Superior temporal gyrus (tissue), 1 donor: Measurements from ENCODE around the gene TMC5.
"Not testable (repeated sequence)": the region's sequence is repeated elsewhere in the genome, so short reads cannot be mapped to it uniquely, and the experiment has no call there.

Experiments
- DNase-seq: peaks from one replicate; pipeline ENCODE4 v3.0.0-alpha.2; 2016; ENCODE audit errors: extremely low spot score

TMC5 gene

DNA sequence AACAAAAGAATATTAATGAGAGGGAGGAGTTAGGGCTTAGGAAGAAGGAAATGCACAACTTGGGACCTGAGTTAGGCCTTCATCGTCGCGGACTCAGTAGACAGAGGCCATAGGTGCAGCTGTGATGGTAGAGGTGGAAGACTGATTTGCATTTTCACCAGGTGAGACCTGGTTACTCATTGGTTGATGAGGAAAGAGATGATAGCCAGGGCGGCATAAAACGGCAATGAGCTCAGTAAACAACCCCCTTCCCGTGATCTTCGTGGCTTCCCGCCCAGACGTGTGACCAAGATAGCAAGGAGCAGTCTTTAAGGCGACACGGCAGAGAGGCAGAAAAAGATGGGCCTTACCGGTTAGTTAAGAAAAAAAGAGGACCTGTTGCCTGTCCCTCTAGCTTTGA lies at the start of gene TMC5:
Gene TMC5 (plus strand): TSS at position 244 of the 400 bp plus-strand sequence. CDS start 22,156 bp downstream, outside the sequence.
- no peak for DNase-seq

GRCh38 chr16:19372541-19372940 lies 45.1 kb upstream of the TMC5 start:
- not testable (repeated sequence) for DNase-seq

DNA sequence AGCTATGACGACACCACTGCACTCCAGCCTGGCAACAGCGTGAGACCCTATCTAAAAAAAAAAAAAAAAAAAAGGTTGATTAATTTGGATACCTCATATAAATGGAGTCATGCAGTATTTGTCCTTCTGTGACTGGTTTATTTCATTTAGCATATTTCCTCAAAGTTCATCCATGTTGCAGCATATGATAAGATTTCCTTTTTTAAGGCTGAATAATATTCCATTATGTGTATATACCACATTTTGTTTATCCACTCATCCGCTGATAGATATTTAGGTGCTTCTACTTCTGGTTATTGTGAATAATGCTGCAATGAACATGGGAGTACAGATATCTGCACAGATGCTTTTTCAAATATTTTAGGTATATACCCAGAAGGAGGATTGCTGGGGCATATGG lies 43.3 kb upstream of the TMC5 start:
- DNase-seq, result no peak

DNA sequence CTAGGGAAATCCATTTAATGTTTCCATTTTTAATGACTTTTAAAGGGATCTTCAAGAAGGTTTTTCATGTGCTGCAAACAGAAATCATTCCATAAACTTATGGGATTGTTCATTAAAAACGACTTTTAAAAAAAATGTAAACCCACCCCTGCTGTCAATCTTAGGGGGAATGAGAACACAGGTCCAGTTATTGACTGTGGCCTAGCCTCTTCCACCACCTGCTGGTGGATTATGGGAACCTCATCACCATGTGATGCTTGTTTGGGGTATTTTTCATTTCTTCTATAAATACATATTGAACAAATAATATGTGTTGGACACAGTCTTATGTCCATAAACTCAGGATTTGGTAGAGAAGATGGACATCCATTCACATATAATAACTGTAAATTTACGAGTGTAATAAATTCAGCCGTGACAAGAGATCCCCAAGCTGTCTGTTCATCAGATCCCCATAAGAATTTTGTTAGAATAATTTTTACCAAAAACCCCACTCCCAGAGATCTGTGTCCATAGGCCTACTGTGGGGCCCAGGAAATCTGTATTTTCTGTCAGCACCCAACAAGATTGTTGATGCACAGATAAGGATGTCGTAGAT lies 42.0 kb upstream of the TMC5 start:
- DNase-seq, result peak; percentile 81

- no peak for DNase-seq
These were observed 39.8 kb upstream of the TMC5 start for GRCh38 chr16:19377864-19378263.

DNA sequence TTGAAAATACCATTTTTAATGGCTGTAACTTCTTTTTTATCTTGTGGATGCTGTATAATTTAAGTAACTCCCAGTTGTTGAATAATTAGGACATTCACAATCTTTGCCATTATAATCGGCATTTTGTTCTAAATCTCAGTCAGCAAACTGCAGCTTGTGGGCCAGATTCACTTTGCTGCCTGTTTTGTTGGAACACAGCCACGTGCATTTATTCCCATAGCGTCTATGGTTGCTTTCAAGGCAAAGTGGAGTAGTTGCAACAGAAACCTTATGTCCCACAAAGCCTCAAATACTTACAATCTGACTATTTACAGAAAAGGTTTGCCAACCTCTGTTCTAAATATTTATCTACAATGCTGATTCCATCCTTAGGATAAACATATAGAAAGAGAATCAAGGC lies 39.2 kb upstream of the TMC5 start:
- no peak for DNase-seq

DNA sequence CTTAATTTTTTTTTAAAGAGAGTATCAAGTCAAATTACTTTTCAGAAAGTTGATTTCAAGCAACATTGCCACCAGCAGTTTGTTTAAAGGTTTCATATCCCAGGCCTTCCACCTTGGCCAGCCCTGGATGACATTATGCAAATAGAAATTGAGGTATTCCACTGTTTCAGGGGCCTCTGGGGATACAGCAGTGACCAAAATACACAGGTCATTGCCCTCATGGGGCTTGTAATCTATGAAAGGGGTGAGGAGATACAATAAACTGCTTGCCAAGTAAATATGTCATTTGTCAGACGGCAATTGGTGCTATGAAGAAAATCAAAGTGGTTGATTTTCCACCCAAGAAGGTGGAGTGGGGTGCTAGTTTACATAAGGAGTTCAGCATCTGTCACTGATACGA lies 37.8 kb upstream of the TMC5 start:
- DNase-seq, result no peak

GRCh38 chr16:19380328-19380727 lies 37.4 kb upstream of the TMC5 start:
- DNase-seq, result no peak

DNA sequence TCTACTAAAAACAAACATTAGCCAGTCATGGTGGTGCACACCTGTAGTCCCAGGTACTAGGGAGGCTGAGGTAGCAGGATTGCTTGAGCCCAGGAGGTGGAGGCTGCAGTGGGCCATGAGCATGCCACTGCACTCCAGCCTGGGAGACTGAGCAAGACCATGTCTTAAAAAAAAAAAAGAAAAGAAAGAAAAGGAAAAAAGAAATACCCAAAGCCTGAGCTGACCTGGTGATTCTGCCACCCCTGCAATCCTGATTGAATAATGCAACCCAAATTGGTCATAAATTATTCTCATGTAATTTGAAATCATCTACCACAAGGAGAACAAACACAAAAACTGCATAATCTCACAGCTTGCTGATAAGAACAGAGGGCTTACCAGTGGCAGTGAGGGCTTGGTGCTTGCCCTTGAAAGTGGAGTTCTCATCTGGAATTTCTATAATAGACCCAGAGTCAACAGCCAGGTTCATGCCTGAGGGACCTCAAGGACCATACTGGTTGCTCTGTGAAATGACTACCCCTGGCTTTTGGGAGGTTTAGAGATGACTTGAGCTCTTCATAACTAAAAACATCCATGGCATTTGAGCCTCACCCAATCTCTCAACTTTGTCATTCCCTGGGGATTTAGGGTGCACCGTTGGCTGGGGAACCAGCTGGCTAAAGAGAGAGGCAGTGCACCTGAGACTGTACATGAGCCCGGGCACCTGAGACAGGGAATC lies 35.4 kb upstream of the TMC5 start:
- no peak for DNase-seq

DNA sequence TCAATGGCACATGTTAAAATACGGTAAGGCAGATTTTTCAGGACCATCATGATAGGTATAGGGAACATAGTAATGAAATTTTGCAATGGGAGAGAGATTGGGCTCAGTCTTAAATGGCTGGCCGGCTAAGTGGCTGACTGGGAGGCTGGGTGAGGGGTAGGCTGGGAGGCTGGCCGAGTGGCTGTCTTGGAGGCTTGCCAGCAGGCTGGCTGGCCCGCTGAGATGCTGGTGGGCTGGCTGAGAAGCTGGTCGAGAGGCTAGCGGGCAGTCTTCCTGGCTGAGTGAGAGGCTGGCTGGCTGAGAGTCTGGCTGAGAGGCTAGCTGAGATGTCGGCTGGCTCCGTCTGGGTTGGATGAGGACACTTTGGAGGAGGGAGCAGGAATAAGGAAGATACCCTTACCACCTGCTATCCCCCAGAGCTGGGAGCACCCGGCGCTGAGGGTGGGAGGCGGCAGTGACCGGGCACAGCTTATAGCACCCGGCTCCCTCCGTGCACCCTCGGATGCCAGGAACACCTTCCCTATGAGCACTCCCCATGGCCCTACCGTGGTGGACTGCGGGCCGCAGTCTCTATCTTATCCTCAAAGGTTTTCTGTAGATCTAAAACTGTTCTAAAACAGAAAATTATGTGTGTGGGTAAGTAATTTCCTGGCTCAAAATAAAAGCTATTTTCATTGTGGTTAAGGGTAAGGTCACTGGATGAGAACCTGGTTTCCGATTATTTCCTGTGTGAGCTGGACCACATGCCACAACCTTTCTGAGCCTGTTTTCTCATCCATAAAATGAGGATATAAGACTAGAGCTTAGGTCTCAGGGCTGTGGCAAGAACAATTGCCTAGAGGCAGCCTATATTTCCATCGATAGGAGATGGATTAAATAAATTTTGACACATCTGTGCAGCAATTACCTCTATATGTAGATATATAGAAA lies 34.5 kb upstream of the TMC5 start:
- no peak for DNase-seq

GRCh38 chr16:19384656-19385055 lies 33.0 kb upstream of the TMC5 start:
- no peak for DNase-seq

DNA sequence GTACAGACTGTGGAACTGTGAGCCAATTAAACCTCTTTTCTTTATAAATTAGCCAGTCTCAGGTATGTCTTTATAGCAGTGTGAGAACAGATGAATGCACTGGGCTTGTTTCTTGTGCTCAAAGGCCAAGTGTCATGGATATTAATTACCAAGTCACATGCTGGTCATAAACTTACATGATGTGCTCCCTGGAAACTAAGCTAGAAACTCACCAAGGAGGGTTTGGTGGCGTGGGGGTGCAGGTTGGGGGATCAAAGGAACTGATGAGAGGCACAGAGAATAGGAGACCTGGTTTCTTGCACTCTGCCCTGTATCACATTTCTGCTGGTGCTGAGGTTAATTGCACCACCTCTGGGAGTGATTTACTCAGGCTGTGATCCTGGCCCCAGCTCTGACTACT lies 31.2 kb upstream of the TMC5 start:
- no peak for DNase-seq

GRCh38 chr16:19389246-19389645 lies 28.4 kb upstream of the TMC5 start:
- DNase-seq, result no peak

DNA sequence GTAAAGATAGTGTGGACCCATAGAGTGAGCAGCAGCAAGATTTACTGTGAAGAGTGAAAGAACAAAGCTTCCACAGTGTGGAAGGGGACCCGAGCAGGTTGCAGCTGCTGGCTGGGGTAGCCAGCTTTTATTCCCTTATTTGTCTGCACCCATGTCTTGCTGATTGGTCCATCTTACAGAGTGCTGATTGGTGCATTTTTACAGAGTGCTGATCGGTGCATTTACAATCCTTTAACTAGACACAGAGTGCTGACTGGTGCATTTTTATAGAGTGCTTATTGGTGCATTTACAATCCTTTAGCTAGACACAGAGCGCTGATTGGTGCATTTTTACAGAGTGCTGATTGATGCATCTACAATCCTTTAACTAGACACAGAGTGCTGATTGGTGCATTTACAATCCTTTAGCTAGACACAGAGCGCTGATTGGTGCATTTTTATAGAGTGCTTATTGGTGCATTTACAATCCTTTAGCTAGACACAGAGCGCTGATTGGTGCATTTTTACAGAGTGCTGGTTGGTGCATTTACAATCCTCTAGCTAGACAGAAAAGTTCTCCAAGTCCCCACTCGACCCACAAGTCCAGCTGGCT lies 26.4 kb upstream of the TMC5 start:
- DNase-seq, result not testable (repeated sequence)

GRCh38 chr16:19392352-19392751 lies 25.3 kb upstream of the TMC5 start:
- no peak for DNase-seq

DNA sequence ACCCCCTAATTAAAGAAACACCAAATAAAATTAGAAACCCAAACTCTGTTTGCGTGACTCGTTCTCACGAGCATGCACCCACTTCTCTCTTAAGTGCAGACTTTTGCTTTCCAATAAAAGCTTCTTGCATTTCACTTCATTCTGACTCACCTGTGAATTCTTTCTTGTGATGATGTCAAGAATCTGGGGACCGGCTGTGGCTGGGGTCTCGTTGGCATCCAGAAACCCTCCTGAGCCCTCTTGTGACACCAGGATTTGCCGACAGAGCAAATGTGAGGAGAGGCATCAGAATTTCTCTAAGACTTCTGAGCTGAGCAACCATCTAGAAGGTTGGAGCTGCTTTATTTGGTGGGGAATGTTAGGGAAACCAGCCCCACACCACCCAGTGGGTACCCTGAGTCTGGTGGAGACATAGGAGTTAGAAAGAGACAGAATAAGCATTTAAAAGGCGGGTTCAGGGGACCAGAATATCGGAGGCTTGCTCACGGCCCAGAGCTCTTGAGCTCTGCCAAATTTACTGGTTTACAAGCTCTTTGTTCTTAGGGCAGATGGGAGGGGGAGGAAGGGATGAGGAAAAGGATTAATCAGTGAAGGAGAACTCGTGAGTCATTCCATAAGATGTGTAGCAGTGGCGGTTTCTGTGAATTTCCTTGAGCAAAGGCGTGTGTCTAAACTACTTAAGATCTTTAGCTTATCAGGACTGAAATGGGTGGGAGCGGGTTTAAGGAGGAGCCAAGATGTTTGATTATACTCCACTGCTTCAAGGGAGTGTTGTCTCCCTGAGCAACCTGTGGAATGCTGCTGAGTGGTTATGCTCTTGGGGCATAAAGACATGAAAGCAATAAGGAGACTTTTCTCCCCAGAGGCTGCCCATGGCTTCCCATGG lies 24.2 kb upstream of the TMC5 start:
- DNase-seq, result no peak

DNA sequence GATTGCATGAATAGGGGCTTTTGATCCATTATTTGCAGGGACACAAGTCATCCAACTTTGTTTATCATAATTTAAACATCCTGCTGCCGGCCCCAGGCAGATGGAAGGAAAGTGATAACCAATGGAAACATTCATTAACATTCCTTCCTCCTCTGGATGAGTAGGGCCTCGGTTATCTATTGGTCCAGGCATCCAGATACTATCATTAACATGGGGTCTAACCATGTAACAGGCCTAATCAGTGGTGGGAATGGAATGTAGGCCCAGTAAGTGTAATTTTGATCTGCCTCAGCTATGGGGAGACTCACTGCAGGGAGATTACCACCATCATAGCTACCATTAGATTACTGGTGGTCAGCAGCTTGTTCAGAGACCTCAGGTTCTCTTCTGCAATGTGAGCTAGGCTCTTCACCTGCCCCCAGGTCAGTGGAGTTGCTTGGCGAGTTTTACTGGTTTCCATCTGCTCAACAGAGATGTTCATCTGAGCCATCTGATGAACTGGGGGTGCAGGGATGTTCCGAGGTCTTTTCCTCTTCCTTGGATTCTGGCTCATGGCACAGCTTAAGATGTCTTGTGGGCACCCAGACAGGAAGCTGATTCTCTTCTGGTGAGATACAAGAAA lies 21.9 kb upstream of the TMC5 start:
- not testable (repeated sequence) for DNase-seq

DNA sequence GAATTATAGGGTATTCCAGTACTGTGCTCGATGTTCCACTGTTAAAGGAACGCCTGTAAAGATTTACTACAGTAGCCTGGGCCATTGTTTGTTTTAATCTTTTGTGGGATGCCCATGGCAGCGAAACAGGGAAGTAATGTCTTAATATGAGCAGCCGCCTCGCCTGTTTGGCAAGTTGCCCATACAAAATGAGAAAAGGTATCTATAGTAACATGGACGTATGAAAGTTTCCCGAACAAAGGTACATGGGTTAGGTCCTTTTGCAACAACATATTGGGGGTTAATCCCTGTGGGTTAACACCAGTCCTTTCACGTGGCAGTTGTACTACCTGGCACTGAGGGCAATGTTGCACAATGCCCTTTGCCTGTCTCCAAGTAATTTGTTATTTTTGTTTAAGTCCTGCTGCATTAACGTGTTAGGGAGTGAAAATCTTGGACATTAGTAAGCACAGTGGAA lies 21.1 kb upstream of the TMC5 start:
- DNase-seq, result no peak

- not testable (repeated sequence) for DNase-seq
These were observed 20.3 kb upstream of the TMC5 start for GRCh38 chr16:19397373-19397772.

- DNase-seq, result no peak
These were observed 17.0 kb upstream of the TMC5 start for GRCh38 chr16:19400711-19401110.
